GM13976 (cell line): ENCODE data around the gene MRPS22.

Source experiments
- DNase-seq: peaks from one replicate; pipeline ENCODE4 v3.0.0; 2012; ENCODE audit warnings: low spot score
- in situ Hi-C: fragments of 300-500 bp; cut with MboI; formaldehyde crosslinking; loops from one replicate; pipeline ENCODE4 v1.12.0; 2022; ENCODE audit warnings: low sequenced_read_pairs, mixed read lengths, inconsistent platforms; ENCODE audit not compliant: unreplicated experiment
- TF ChIP-seq, protein P1 (sequence below): IDR thresholded peaks from 2 replicates; pipeline ENCODE4 v1.5.1; 2012; ENCODE audit warnings: borderline replicate concordance, mild to moderate bottlenecking; ENCODE audit not compliant: insufficient read depth; ENCODE audit errors: extremely low read depth, missing control alignments, control extremely low read depth

MRPS22 gene

DNA sequence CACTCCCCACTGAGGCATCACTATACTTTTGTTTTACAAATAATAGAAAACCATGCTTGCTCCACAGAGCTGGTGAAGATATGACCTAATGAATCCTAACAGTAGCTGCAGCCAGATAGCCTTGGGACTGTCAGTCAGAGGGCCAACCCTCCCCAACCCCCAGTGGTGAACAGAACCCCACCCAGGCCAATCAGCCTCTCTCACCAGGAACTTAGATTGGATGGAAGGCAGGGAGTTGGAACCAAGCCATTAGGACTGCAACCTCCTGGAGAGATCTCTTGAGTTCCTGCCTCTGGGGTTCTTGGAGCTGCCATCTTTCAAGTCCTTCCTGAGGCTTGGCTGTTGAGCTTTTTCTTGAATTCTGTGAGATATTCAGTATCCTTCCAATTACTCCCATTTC, 3.0 kb upstream of the MRPS22 start:
- in situ Hi-C loops = no loop called here
- TF ChIP-seq, protein P1, sequence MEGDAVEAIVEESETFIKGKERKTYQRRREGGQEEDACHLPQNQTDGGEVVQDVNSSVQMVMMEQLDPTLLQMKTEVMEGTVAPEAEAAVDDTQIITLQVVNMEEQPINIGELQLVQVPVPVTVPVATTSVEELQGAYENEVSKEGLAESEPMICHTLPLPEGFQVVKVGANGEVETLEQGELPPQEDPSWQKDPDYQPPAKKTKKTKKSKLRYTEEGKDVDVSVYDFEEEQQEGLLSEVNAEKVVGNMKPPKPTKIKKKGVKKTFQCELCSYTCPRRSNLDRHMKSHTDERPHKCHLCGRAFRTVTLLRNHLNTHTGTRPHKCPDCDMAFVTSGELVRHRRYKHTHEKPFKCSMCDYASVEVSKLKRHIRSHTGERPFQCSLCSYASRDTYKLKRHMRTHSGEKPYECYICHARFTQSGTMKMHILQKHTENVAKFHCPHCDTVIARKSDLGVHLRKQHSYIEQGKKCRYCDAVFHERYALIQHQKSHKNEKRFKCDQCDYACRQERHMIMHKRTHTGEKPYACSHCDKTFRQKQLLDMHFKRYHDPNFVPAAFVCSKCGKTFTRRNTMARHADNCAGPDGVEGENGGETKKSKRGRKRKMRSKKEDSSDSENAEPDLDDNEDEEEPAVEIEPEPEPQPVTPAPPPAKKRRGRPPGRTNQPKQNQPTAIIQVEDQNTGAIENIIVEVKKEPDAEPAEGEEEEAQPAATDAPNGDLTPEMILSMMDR = no peak
- DNase-seq = no peak

DNA sequence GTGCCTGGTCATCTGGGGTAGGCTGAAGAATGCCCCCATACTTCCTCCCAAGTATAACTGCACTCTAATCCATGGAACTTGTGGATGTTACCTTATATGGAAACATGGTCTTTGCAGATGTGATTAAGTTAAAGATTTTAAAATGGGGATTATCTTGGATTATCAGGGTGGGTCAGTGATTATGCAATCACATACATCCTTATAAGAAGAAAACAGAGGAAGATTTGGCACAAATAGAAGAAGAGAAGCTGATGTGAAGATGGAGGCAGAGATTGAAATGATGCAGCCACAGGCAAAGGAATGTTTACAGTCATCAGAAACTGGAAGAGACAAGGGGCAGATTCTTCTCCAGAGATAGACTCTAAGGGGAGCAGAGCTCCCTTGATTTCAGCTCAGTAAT, 1.8 kb upstream of the MRPS22 start:
- in situ Hi-C loops = no loop called here
- DNase-seq = no peak
- TF ChIP-seq, protein P1 = no peak

DNA sequence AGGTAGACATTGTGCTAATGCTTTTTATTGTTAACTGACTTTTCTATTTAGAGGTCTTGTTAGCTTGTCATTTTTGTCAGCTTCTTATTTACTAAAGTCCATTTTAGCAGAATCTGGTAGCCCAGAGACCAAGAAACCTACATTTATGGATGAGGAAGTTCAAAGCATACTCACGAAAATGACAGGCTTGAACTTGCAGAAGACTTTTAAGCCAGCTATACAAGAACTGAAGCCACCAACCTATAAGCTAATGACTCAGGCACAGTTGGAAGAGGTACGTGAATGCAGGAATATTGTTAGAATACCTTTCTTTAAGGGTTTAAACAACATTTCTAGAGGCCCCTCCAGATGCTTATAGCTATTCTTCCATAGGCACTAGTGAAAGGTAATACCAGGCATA, 3.0 kb downstream of the MRPS22 start:
- DNase-seq = no peak
- in situ Hi-C loops = no loop called here
- TF ChIP-seq, protein P1 = no peak

DNA sequence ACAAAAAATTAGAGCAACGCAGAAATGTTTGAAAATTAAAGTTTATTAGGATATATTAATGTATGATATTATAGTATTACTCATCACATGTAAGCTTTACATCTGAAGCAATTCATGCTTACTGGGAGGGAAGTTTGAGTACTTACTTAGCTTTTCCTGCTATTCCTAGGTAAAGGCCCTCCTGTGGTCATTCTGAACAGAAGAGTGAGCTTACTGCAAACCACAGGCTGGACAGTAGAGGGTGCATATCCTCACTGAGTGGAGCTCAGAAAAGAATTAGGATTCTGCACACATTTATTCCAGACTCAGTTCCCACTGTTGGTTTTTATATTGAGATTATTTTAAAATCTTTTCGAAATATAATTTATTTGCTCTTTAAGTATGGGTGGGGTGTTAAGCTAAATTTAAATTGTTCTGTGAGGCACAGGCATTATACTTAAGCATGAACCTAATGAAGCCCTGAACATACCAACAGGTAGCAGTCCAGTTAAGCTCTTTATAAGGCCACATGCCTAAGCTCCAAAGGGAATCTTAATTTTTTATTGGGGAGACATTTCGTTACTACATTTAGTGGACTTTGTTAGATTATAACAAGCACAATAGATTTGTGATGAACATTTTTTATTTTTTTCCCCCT, 10.2 kb downstream of the MRPS22 start:
- TF ChIP-seq, protein P1 = peak; percentile 45
- in situ Hi-C loops = no loop called here
- no peak for DNase-seq

DNA sequence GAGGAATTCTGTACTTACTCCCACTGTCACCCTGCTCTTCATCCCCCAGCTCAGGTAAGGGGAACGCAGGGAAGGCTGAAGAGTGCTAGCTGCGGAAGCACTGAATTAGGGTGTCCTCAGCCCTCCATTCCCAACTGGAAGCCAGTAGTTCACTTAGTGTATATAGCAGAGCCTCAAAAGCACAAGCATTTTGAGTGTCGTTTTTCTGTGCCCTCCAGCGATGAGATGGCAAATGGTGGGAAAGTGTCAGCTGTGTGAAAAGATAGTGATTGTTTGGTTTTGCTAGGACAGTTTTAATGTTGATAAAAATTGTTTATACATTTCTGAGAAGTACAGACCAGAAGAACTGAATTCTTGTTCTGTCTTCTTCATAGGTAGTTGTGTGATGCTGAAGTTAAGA, 10.8 kb downstream of the MRPS22 start:
- DNase-seq = no peak
- in situ Hi-C loops = no loop called here
- TF ChIP-seq, protein P1 = no peak

DNA sequence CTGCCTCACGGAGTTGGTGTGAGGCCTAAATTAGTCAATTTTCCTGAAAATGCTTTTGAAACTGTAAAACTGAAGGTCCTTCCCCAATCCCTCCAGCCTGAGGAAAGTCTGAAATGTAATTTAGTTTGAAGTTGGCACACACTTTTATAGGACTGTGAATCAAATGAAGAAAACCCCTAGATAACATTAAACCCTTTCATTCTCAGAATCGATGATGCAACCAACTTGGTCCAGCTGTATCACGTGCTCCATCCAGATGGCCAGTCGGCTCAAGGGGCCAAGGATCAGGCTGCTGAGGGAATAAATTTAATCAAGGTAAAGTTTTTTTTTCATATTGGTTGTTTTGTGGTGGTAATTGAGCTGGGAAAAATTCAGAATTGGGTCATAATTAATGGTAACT, 11.7 kb downstream of the MRPS22 start:
- DNase-seq = no peak
- in situ Hi-C loops = no loop called here
- TF ChIP-seq, protein P1 = no peak

DNA sequence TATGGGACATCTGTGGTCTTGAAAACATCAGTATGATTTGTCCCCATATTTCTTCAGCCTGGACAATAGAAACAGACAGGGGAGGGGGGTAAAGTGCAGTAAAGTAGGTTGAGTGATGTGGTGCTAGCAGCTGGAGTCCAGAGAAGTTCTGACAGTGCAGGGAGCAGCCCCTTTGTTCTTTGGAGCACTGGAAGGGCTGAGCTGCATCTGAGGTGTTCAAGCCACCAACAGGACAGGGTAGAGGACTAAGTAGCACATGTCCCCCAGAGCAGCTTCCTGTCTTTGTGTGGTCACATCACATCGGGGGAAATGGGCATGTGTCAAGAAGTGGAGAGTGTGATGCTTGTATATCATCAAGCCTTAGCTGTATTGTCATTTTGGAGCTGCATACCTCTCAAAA, 12.1 kb downstream of the MRPS22 start:
- TF ChIP-seq, protein P1 = no peak
- DNase-seq = no peak
- in situ Hi-C loops = no loop called here
